Body of pancreas (tissue), 4 donors: ENCODE measurements around the gene MYO5B. TPM values are rescaled to one million over a fixed set of nuclear protein-coding genes. Genes with fewer than 3 reads are reported as not detected.

ENCODE experiments used
- ATAC-seq: fragments of 150-250 bp; one replicate; pipeline ENCODE4 v1.9.1; 2016
- DNase-seq, 4 donors: peaks; one replicate each; pipeline ENCODE4 v3.0.0-alpha.2; 2019
- H3K27ac ChIP-seq, 4 donors: fragments of 200-600 bp; sonication (generic); 1 replicate in 3 of 4; 2 replicates in 1 of 4; pipeline versions ENCODE4 v1.5.1 to v1.6.1; 2016 to 2019; ENCODE audit warnings: mild to moderate bottlenecking in 1 of 4, mixed read lengths in 1 of 4, moderate library complexity in 1 of 4
- H3K27me3 ChIP-seq, 2 donors: fragments of 200-600 bp; sonication (generic); one replicate each; pipeline ENCODE4 v1.6.0; 2016; ENCODE audit warnings: mild to moderate bottlenecking in 1 of 2
- H3K36me3 ChIP-seq, 2 donors: fragments of 200-600 bp; sonication (generic); replicated peaks in 1 of 2; 2 replicates each; pipeline ENCODE4 v1.5.1; 2016; ENCODE audit warnings: low read depth in 2 of 2; ENCODE audit not compliant: insufficient read depth in 1 of 2
- H3K4me1 ChIP-seq: fragments of 200-600 bp; sonication (generic); one replicate; pipeline ENCODE4 v1.6.0; 2016
- H3K4me3 ChIP-seq, 2 donors: fragments of 200-600 bp; sonication (generic); 1 replicate in 1 of 2; 2 replicates in 1 of 2; pipeline ENCODE4 v1.5.1; 2016 to 2019
- H3K9me3 ChIP-seq, 3 donors: fragments of 200-600 bp; sonication (generic); 1 replicate in 2 of 3; 2 replicates in 1 of 3; pipeline ENCODE4 v1.5.1; 2016
- POLR2A ChIP-seq, 3 donors: fragments of 450-650 bp; IDR thresholded peaks; one replicate each; pipeline ENCODE4 v1.6.1; 2016; ENCODE audit warnings: antibody characterized with exemption in 3 of 3, mild to moderate bottlenecking in 2 of 3
- WGBS, 2 donors: methylation state at CpG; one replicate each; pipeline ENCODE4 v1.1.5; 2017; 5-methylcytosine and 5-hydroxymethylcytosine counted together
- intact Hi-C: fragments of 100-400 bp; cut with DNase I; formaldehyde crosslinking; loops from one replicate; pipeline ENCODE4 v1.15.1; 2023
- total RNA-seq, 2 donors: library from RNA; depleted of rRNA; stranded (reverse); fragments of >200 nt; gene quantifications; one replicate each; pipeline ENCODE4 v1.1.0, GENCODE V29; 2016
- TF ChIP-seq, protein P1 (sequence below), 7 experiments: fragments of 450-650 bp in 4 of 7; fragments of 200-600 bp in 3 of 7; sonication (generic) in 3 of 7; IDR thresholded peaks; one replicate each; pipeline ENCODE4 v1.5.1; 2016 to 2019; ENCODE audit warnings: antibody characterized with exemption in 7 of 7

MYO5B gene
- total RNA-seq, 2 donors from 2014 or later, result 17.1 to 18.2 TPM

DNA sequence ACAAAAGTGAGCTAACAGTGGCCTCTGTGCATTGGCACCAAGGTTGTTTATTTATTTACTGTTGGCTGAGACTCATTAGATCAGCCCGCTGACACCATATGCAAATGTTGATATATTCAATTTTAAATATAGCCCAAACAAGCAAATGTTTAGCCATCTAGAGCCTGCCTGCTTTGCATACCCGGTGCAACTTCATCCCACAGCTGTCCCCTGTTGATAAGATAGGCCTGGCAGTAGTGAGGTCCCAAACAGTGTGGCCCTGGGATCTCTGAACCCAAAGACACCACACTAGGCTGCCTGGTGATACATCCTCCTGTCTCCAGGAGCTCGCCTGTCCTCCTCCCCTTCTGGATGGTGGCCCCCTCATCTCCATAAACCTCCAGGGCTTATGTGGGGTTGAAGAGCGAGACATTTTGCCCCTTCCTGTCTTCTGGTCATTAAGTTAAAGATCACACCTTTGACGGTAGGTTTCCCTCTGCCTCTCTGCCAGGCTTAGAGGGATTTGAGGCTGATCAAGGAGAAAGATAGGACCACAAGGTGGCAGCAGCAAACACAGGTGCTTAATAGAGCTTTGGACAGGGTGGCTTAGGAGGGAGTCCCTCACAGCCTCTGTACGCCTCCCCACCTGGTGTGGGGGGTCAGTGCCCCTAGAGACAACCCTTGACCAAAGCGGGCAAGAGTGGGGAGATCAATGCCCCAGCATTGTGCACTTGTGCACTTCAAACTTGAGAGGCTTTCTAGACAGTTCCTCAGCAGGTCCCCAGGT, 23.7 kb upstream of the MYO5B start:
- intact Hi-C loops, result loop anchor here (5.0 kb wide), 1 partner anchor 139 kb away; no protein-coding TSS in a partner anchor
- whole genome bisulfite sequencing, 2 donors, result 39 to 53% methylated on average over 7 of the region's 7 CpGs
- Histone ChIP-seq H3K4me1 (no peaks in the 10 kb centered on the region), H3K9me3 (no peaks in the 10 kb centered on the region), H3K36me3 (no peaks in the 10 kb centered on the region), H3K27ac (no peak overlapping the region), H3K4me3 (no peak overlapping the region), H3K27me3 (no peaks in the 10 kb centered on the region)
- ATAC-seq, result peak; percentile 47
- peak; percentile 47 to 65 (median 58) for DNase-seq
- no peak for TF ChIP-seq POLR2A (IDR thresholded peaks at IDR 0.05)
- TF ChIP-seq, protein P1, sequence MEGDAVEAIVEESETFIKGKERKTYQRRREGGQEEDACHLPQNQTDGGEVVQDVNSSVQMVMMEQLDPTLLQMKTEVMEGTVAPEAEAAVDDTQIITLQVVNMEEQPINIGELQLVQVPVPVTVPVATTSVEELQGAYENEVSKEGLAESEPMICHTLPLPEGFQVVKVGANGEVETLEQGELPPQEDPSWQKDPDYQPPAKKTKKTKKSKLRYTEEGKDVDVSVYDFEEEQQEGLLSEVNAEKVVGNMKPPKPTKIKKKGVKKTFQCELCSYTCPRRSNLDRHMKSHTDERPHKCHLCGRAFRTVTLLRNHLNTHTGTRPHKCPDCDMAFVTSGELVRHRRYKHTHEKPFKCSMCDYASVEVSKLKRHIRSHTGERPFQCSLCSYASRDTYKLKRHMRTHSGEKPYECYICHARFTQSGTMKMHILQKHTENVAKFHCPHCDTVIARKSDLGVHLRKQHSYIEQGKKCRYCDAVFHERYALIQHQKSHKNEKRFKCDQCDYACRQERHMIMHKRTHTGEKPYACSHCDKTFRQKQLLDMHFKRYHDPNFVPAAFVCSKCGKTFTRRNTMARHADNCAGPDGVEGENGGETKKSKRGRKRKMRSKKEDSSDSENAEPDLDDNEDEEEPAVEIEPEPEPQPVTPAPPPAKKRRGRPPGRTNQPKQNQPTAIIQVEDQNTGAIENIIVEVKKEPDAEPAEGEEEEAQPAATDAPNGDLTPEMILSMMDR (IDR thresholded peaks at IDR 0.05), result peak; percentile 15 to 60 (median 54)

DNA sequence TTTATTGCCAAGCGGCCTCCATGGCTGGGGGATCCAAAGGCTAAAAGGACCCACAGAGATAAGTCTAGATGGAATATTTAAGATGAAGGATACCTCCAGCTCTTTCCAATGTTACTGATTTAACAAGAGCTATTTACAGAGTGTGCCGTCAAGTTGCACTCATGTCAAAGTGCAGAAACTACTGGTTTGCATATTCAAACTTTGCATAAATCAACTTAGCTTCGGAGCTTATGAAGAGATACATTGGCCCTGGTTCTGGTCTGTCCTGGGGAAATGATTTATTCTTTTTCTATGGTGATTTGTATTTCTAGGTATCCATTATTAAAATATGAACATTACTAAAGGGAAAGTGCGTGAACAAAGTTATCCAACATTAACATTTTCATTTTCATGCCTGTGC, 14.4 kb upstream of the MYO5B start:
- no peak for ATAC-seq
- Histone ChIP-seq H3K4me1 (no peaks in the 10 kb centered on the region), H3K9me3 (no peaks in the 10 kb centered on the region), H3K27me3 (no peaks in the 10 kb centered on the region), H3K36me3 (no peaks in the 10 kb centered on the region), H3K4me3 (no peak overlapping the region), H3K27ac (no peak overlapping the region)
- WGBS, 2 donors, result 77 to 84% methylated on average over 4 of the region's 4 CpGs
- TF ChIP-seq, protein P1 (IDR thresholded peaks at IDR 0.05), result no peak
- intact Hi-C loops, result loop anchor here (10.0 kb wide), 1 partner anchor 195 kb away; no protein-coding TSS in a partner anchor
- DNase-seq, result no peak

DNA sequence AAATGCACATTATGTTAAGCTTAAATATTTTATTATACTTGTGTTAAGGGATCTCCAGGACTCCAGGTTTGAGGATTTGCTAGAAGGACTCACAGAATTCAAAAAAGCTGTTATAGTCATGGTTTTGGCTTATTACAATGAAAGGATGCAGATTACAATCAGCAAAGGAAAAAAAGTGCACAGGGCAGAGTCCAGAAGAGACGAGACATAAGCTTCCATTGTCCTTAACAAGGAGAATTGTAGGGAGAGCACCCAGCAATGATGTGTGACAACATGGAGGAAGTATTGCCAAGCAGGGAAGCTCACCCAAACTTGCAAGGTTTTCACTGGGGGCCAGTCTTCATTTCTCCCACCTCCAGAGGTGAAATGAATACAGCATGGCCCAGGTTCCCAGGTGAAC, 12.8 kb upstream of the MYO5B start:
- Histone ChIP-seq H3K27me3 (no peaks in the 10 kb centered on the region), H3K4me1 (no peaks in the 10 kb centered on the region), H3K4me3 (no peak overlapping the region), H3K36me3 (no peaks in the 10 kb centered on the region), H3K27ac (no peak overlapping the region), H3K9me3 (no peaks in the 10 kb centered on the region)
- intact Hi-C loops, result loop anchor here (10.0 kb wide), 1 partner anchor 193 kb away; no protein-coding TSS in a partner anchor
- WGBS, 2 donors, result 46 to 61% methylated on average over 1 of the region's 1 CpG
- no peak for TF ChIP-seq POLR2A (IDR thresholded peaks at IDR 0.05)
- TF ChIP-seq, protein P1 (IDR thresholded peaks at IDR 0.05), result no peak
- DNase-seq, result no peak
- no peak for ATAC-seq

DNA sequence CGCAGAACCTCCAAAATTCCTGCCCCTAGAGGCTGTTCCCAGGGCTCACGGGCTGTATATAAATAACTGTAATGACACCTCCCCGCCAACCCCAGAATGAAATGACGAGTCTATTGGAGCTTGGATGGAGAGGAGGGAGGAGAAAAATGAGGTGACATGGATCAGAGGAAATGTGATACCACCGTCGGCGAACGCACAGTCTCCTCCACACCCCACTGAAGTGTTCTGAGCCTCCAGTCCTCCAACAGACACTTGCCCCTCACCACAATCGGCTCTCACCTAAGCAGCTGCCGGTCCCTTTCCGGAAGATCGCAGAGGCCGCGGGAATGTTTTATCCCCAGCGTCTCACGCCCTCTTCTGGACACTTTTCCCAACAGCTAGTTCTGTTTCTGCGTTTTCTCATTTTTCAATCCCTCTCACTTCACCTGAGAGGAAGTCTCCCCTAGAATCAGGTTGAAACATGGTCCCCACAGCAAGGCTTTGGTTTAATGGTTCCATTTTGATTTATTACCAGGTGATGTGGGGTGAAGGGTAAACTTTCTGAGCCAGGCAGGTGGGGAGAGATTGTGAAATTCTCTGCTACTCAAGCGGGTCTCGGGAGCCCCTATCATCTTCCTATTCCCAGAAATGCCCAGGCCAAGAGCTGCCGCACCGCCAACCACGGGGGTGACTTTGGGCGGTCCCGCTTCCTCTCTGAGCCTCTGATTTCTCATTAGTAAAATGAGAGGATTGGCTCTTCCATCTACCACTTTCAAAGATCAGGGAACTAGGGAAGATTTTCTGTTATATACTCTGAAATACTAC, 9.1 kb upstream of the MYO5B start:
- Histone ChIP-seq H3K4me1 (no peaks in the 10 kb centered on the region), H3K36me3 (no peaks in the 10 kb centered on the region), H3K27me3 (no peaks in the 10 kb centered on the region), H3K4me3 (no peak overlapping the region), H3K27ac (no peak overlapping the region), H3K9me3 (no peaks in the 10 kb centered on the region)
- DNase-seq (peak; percentile 64 to 73 (median 71)), ATAC-seq (peak; percentile 80)
- intact Hi-C loops, result loop anchor here (10.0 kb wide), 1 partner anchor 189 kb away; no protein-coding TSS in a partner anchor
- TF ChIP-seq, protein P1 (IDR thresholded peaks at IDR 0.05), result peak; percentile 39 to 78 (median 71)
- TF ChIP-seq POLR2A (IDR thresholded peaks at IDR 0.05), result no peak
- 16 to 17% methylated on average over 24 of the region's 24 CpGs for WGBS, 2 donors
